Gastroesophageal sphincter (tissue), 3 donors: ENCODE data around the gene RHCE.

ENCODE experiments used
- POLR2A ChIP-seq, 2 donors: fragments of 450-650 bp; IDR thresholded peaks; one replicate each; pipeline ENCODE4 v1.6.1; 2017; ENCODE audit warnings: antibody characterized with exemption in 2 of 2, mild to moderate bottlenecking in 2 of 2, moderate library complexity in 1 of 2
- TF ChIP-seq, protein P1 (sequence below), 4 experiments: fragments of 200-600 bp in 2 of 4; fragments of 450-650 bp in 2 of 4; sonication (generic) in 1 of 4; IDR thresholded peaks; one replicate each; pipeline ENCODE4 v1.5.1; 2017 to 2019; ENCODE audit warnings: antibody characterized with exemption in 4 of 4, mild to moderate bottlenecking in 2 of 4, moderate library complexity in 2 of 4

DNA sequence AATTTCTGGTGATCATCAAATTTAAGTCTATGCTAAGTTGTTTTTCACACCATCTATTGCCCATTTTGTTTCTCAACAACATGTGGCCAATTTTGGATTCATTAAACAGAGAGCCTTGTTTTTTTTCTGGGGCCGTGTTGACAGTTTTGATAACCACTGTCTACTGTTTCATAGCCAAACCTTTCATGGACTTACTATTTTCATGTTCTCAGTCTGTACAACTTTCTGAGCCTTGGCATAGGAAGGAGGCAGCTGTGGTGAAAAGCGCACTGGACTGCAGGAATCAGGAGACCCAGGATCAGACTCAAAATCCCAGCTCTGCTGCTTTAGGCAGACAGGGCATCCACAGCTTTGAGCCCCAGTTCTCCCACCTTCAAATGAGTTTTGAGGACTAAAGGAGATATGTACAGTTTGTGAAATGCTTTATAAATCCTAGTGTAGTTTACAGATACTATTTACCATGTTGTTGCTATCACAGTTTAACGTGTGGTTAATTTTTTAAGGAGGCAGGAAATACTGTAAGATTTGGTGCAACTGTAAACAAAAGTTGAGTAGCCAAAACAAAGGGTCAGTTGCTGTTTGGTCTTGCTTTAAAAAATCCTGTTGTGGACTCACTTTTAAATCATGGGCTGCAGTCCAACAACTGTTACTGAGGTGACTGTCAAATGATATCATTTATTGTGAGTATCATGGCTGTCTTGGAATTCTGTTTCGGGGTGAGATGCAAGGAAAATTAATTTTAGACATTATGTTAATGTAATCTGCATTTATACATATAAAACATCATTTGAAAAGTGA is 13.0 kb upstream of the RHCE start:
- TF ChIP-seq, protein P1, sequence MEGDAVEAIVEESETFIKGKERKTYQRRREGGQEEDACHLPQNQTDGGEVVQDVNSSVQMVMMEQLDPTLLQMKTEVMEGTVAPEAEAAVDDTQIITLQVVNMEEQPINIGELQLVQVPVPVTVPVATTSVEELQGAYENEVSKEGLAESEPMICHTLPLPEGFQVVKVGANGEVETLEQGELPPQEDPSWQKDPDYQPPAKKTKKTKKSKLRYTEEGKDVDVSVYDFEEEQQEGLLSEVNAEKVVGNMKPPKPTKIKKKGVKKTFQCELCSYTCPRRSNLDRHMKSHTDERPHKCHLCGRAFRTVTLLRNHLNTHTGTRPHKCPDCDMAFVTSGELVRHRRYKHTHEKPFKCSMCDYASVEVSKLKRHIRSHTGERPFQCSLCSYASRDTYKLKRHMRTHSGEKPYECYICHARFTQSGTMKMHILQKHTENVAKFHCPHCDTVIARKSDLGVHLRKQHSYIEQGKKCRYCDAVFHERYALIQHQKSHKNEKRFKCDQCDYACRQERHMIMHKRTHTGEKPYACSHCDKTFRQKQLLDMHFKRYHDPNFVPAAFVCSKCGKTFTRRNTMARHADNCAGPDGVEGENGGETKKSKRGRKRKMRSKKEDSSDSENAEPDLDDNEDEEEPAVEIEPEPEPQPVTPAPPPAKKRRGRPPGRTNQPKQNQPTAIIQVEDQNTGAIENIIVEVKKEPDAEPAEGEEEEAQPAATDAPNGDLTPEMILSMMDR (IDR thresholded peaks at IDR 0.05) = no peak
- no peak for TF ChIP-seq POLR2A (IDR thresholded peaks at IDR 0.05)
